ENCODE data around the gene GALNS. TPM values are rescaled to one million over a fixed set of nuclear protein-coding genes. Genes with fewer than 3 reads are reported as not detected.

Gene GALNS
- total RNA-seq, 2 donors from 2014 or later, result 8.8 to 48.8 TPM

GRCh38 chr16:88822281-88823040, 34.3 kb downstream of the GALNS start:
- Histone ChIP-seq H3K4me1 (no peaks in the 10 kb centered on the region), H3K27ac (no peak overlapping the region), H3K27me3 (no peaks in the 10 kb centered on the region), H3K4me3 (no peak overlapping the region), H3K9me3 (no peaks in the 10 kb centered on the region), H3K36me3 (replicated peaks in 1 of 2; ENCODE audit: insufficient read depth in 1 of 2, low read depth in 2 of 2) (peaks cover 0 to 4% of the 10 kb centered on the region in 2 donors)
- intact Hi-C loops (cut with DNase I), result no loop called here
- TF ChIP-seq POLR2A (IDR thresholded peaks at IDR 0.05), result no peak
- TF ChIP-seq, protein P1, sequence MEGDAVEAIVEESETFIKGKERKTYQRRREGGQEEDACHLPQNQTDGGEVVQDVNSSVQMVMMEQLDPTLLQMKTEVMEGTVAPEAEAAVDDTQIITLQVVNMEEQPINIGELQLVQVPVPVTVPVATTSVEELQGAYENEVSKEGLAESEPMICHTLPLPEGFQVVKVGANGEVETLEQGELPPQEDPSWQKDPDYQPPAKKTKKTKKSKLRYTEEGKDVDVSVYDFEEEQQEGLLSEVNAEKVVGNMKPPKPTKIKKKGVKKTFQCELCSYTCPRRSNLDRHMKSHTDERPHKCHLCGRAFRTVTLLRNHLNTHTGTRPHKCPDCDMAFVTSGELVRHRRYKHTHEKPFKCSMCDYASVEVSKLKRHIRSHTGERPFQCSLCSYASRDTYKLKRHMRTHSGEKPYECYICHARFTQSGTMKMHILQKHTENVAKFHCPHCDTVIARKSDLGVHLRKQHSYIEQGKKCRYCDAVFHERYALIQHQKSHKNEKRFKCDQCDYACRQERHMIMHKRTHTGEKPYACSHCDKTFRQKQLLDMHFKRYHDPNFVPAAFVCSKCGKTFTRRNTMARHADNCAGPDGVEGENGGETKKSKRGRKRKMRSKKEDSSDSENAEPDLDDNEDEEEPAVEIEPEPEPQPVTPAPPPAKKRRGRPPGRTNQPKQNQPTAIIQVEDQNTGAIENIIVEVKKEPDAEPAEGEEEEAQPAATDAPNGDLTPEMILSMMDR (IDR thresholded peaks at IDR 0.05), result no peak
- DNase-seq, result no peak
- ATAC-seq, result no peak
- WGBS, 2 donors, result 90 to 95% methylated on average over 10 to 24 of the region's 24 CpGs

DNA sequence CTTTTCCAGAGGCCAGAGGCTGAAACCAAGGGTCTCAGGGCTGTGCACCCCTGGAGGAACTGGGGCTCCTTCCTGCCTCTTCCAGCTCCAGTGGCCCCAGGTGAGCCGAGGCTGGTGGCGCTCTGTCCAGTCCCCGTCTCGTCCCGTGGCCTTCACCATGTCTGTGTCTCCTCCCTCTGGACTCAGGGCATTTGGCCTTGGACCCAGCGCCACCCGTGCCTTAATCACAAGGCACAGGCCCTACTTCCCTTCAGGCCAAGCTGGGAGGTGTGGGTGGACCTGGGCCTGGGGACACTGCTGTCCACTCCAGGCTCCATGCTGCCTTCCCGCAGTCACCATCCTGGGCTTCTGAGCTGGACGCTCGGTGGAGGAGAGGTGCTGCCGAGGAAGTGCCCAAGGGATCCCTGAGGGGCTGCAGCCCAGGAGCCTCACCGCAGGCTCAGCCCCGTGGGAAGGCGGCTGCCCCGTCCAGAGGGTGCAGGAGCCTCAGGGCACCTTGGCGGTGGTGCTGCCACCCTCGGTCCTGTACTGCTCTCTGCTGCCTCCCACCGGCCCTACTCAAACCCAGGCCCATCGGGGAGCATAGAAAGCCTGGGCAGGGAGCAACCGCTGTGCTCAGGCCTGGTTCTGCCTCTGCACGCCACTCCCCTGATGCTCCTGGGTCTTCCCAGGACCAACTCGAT, 35.4 kb downstream of the GALNS start:
- Histone ChIP-seq H3K9me3 (no peaks in the 10 kb centered on the region), H3K27me3 (no peaks in the 10 kb centered on the region), H3K4me1 (no peaks in the 10 kb centered on the region), H3K4me3 (no peak overlapping the region), H3K27ac (no peak overlapping the region), H3K36me3 (replicated peaks in 1 of 2; ENCODE audit: insufficient read depth in 1 of 2, low read depth in 2 of 2) (peaks cover 0 to 4% of the 10 kb centered on the region in 2 donors)
- intact Hi-C loops (cut with DNase I), result no loop called here
- 82 to 91% methylated on average over 14 to 22 of the region's 22 CpGs for WGBS, 2 donors
- no peak for DNase-seq
- no peak for ATAC-seq
- TF ChIP-seq POLR2A (IDR thresholded peaks at IDR 0.05), result no peak
- TF ChIP-seq, protein P1 (IDR thresholded peaks at IDR 0.05), result no peak

GRCh38 chr16:88820385-88821025, 36.2 kb downstream of the GALNS start:
- H3K9me3 ChIP-seq, result no peaks in the 10 kb centered on the region
- DNase-seq (no peak), ATAC-seq (no peak)
- peaks cover 0 to 4% of the 10 kb centered on the region in 2 donors for H3K36me3 ChIP-seq (replicated peaks in 1 of 2; ENCODE audit: insufficient read depth in 1 of 2, low read depth in 2 of 2)
- WGBS, 2 donors, result 89 to 100% methylated on average over 6 to 20 of the region's 20 CpGs
- no peak overlapping the region for H3K27ac ChIP-seq
- no peak for TF ChIP-seq POLR2A (IDR thresholded peaks at IDR 0.05)
- no peaks in the 10 kb centered on the region for H3K4me1 ChIP-seq
- no peaks in the 10 kb centered on the region for H3K27me3 ChIP-seq
- intact Hi-C loops (cut with DNase I), result no loop called here
- no peak overlapping the region for H3K4me3 ChIP-seq

GRCh38 chr16:88819126-88819525, 37.6 kb downstream of the GALNS start:
- no peak for DNase-seq
- H3K9me3 ChIP-seq, result no peaks in the 10 kb centered on the region
- H3K36me3 ChIP-seq (replicated peaks in 1 of 2; ENCODE audit: insufficient read depth in 1 of 2, low read depth in 2 of 2), result peaks cover 0 to 4% of the 10 kb centered on the region in 2 donors
- 74 to 80% methylated on average over 8 to 15 of the region's 16 CpGs for WGBS, 2 donors
- H3K4me3 ChIP-seq, result no peak overlapping the region
- no peaks in the 10 kb centered on the region for H3K27me3 ChIP-seq
- no peak for ATAC-seq
- intact Hi-C loops (cut with DNase I), result loop anchor here (10.0 kb wide), 1 partner anchor 396 kb away; the partner anchor contains the start of gene ZNF778
- TF ChIP-seq, protein P1 (IDR thresholded peaks at IDR 0.05), result no peak
- TF ChIP-seq POLR2A (IDR thresholded peaks at IDR 0.05), result no peak
- H3K4me1 ChIP-seq, result no peaks in the 10 kb centered on the region
- no peak overlapping the region for H3K27ac ChIP-seq

DNA sequence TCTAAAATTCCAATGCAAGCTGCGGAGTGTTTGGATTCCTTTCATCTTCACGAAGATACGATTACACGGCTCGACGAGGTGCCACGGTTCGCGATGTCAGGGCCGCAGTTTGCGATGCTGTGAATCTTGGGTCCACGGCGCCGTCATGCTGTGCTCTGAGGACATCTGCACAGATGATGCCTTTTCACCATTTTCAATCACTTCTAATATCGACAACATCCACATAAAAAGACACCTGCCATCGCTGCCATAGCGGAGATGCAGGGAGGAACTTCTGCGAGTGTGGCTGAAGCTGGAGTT, 38.2 kb downstream of the GALNS start:
- DNase-seq (no peak), ATAC-seq (no peak)
- H3K27me3 ChIP-seq, result no peaks in the 10 kb centered on the region
- TF ChIP-seq POLR2A (IDR thresholded peaks at IDR 0.05), result no peak
- TF ChIP-seq, protein P1 (IDR thresholded peaks at IDR 0.05), result no peak
- H3K27ac ChIP-seq, result no peak overlapping the region
- WGBS, 2 donors, result 86 to 87% methylated on average over 18 of the region's 18 CpGs
- no peaks in the 10 kb centered on the region for H3K9me3 ChIP-seq
- no peaks in the 10 kb centered on the region for H3K4me1 ChIP-seq
- no peak overlapping the region for H3K4me3 ChIP-seq
- intact Hi-C loops (cut with DNase I), result loop anchor here (10.0 kb wide), 1 partner anchor 396 kb away; the partner anchor contains the start of gene ZNF778
- H3K36me3 ChIP-seq (replicated peaks in 1 of 2; ENCODE audit: insufficient read depth in 1 of 2, low read depth in 2 of 2), result peaks cover 0 to 4% of the 10 kb centered on the region in 2 donors
